Upper lobe of left lung (tissue), 6 donors: Measurements from ENCODE around the gene GAD1. TPM values are rescaled to one million over a fixed set of nuclear protein-coding genes. Genes with fewer than 3 reads are reported as not detected.

Experiments used
- ATAC-seq, 2 donors: fragments of 200-7000 bp; cut with Tn5 transposase; one replicate each; pipeline ENCODE4 v1.9.1; 2022; ENCODE audit warnings: mild to moderate bottlenecking in 2 of 2, moderate library complexity in 2 of 2; ENCODE audit not compliant: low FRiP score in 2 of 2
- DNase-seq, 2 donors: peaks; one replicate each; pipeline ENCODE4 v3.0.0-alpha.2; 2019 to 2020
- H3K27ac ChIP-seq, 4 donors: fragments of 200-600 bp; sonication (generic); one replicate each; pipeline ENCODE4 v1.5.1; 2016 to 2019
- H3K27me3 ChIP-seq, 4 donors: fragments of 200-600 bp; sonication (generic); one replicate each; pipeline ENCODE4 v1.5.1; 2017 to 2019
- H3K36me3 ChIP-seq, 4 donors: fragments of 200-600 bp; sonication (generic); one replicate each; pipeline ENCODE4 v1.5.1; 2016 to 2019
- H3K4me1 ChIP-seq, 4 donors: fragments of 200-600 bp; sonication (generic); one replicate each; pipeline ENCODE4 v1.5.1; 2018 to 2019
- H3K4me3 ChIP-seq, 4 donors: fragments of 200-600 bp; sonication (generic); one replicate each; pipeline ENCODE4 v1.5.1; 2017 to 2019; ENCODE audit warnings: mild to moderate bottlenecking in 2 of 4, moderate library complexity in 1 of 4
- H3K9me3 ChIP-seq, 4 donors: fragments of 200-600 bp; sonication (generic); one replicate each; pipeline ENCODE4 v1.5.1; 2018 to 2019
- CTCF ChIP-seq, 6 experiments: fragments of 450-650 bp in 4 of 6; fragments of 200-600 bp in 2 of 6; sonication (generic) in 2 of 6; IDR thresholded peaks; one replicate each; pipeline ENCODE4 v1.5.1; 2016 to 2019; ENCODE audit warnings: antibody characterized with exemption in 6 of 6
- EP300 ChIP-seq, 4 donors: sonication (generic); formaldehyde crosslinking; IDR thresholded peaks; one replicate each; pipeline ENCODE4 v1.5.1; 2017; ENCODE audit warnings: antibody characterized with exemption in 4 of 4, control low read depth in 2 of 4
- POLR2A ChIP-seq, 4 donors: fragments of 450-650 bp; IDR thresholded peaks; one replicate each; pipeline ENCODE4 v1.5.1; 2016 to 2017; ENCODE audit warnings: antibody characterized with exemption in 4 of 4, mild to moderate bottlenecking in 2 of 4
- POLR2AphosphoS5 ChIP-seq, 2 donors: sonication (generic); formaldehyde crosslinking; IDR thresholded peaks; one replicate each; pipeline ENCODE4 v1.5.1; 2017; ENCODE audit warnings: antibody characterized with exemption in 2 of 2
- WGBS, 2 donors: methylation state at CpG; one replicate each; pipeline ENCODE4 v1.1.5; 2017 to 2018; 5-methylcytosine and 5-hydroxymethylcytosine counted together
- total RNA-seq, 6 donors: library from RNA; depleted of rRNA in 4 of 6; stranded (reverse); fragments of >200 nt in 4 of 6; gene quantifications; one replicate each; pipeline versions ENCODE4 v1.1.0 to v1.2.1, GENCODE V29; 2016 to 2021
- donor health status: DM: no; HTN: no; CAD: no; lungs with moderate emphysema.
- donor health status: DM: no; HTN: yes; CAD: no; lungs with severe emphysema.

GAD1 gene
- total RNA-seq, 6 donors from 2014 or later = 0.29 to 0.79 TPM; not detected in 4

GRCh38 chr2:170772295-170772694 is 44.4 kb upstream of the GAD1 start:
- DNase-seq = no peak
- ATAC-seq = no peak
- H3K27ac ChIP-seq = peak overlapping the region in 2 of 4 donors; percentile 88 to 93
- H3K36me3 ChIP-seq = no peaks in the 10 kb centered on the region
- H3K4me1 ChIP-seq = peaks cover 8 to 18% (median 16%) of the 10 kb centered on the region in 4 donors
- H3K4me3 ChIP-seq = peak overlapping the region in 3 of 4 donors; percentile 70 to 76 (median 76)
- H3K9me3 ChIP-seq = no peaks in the 10 kb centered on the region
- H3K27me3 ChIP-seq = no peaks in the 10 kb centered on the region
- TF ChIP-seq CTCF (IDR thresholded peaks at IDR 0.05) (no peak), POLR2AphosphoS5 (IDR thresholded peaks at IDR 0.05) (no peak), EP300 (IDR thresholded peaks at IDR 0.05) (no peak), POLR2A (IDR thresholded peaks at IDR 0.05) (no peak)

- no peak for TF ChIP-seq POLR2AphosphoS5 (IDR thresholded peaks at IDR 0.05)
- Histone ChIP-seq H3K36me3 (no peaks in the 10 kb centered on the region), H3K4me1 (peaks cover 8 to 18% (median 16%) of the 10 kb centered on the region in 4 donors), H3K27me3 (no peaks in the 10 kb centered on the region), H3K9me3 (no peaks in the 10 kb centered on the region), H3K27ac (peak overlapping the region in 1 of 4 donors; percentile 21), H3K4me3 (no peak overlapping the region)
- ATAC-seq (no peak), DNase-seq (no peak)
Observed at GRCh38 chr2:170774074-170774473, 42.6 kb upstream of the GAD1 start.

- Histone ChIP-seq H3K9me3 (no peaks in the 10 kb centered on the region), H3K4me1 (peaks cover 0 to 4% (median 0%) of the 10 kb centered on the region in 4 donors), H3K27me3 (no peaks in the 10 kb centered on the region), H3K4me3 (no peak overlapping the region), H3K27ac (peak overlapping the region in 2 of 4 donors; percentile 0 to 42), H3K36me3 (no peaks in the 10 kb centered on the region)
- DNase-seq (no peak), ATAC-seq (peak in 1 of 2 donors; percentile 75)
- TF ChIP-seq POLR2AphosphoS5 (IDR thresholded peaks at IDR 0.05) (no peak), POLR2A (IDR thresholded peaks at IDR 0.05) (peak in 1 of 4 donors; percentile 23), CTCF (IDR thresholded peaks at IDR 0.05) (no peak), EP300 (IDR thresholded peaks at IDR 0.05) (peak in 1 of 4 donors; percentile 29)
- WGBS, 2 donors = 19 to 39% methylated on average over 2 of the region's 2 CpGs
Observed at GRCh38 chr2:170778900-170779299, 37.8 kb upstream of the GAD1 start.

GRCh38 chr2:170779304-170779703 is 37.4 kb upstream of the GAD1 start:
- H3K4me3 ChIP-seq = no peak overlapping the region
- H3K27ac ChIP-seq = peak overlapping the region in 2 of 4 donors; percentile 0 to 42
- no peaks in the 10 kb centered on the region for H3K9me3 ChIP-seq
- no peak for TF ChIP-seq CTCF (IDR thresholded peaks at IDR 0.05)
- no peak for TF ChIP-seq EP300 (IDR thresholded peaks at IDR 0.05)
- no peak for TF ChIP-seq POLR2AphosphoS5 (IDR thresholded peaks at IDR 0.05)
- TF ChIP-seq POLR2A (IDR thresholded peaks at IDR 0.05) = no peak
- 80 to 81% methylated on average over 1 of the region's 1 CpG for WGBS, 2 donors
- H3K36me3 ChIP-seq = no peaks in the 10 kb centered on the region
- no peaks in the 10 kb centered on the region for H3K27me3 ChIP-seq
- DNase-seq (no peak), ATAC-seq (no peak)
- peaks cover 0 to 4% (median 0%) of the 10 kb centered on the region in 4 donors for H3K4me1 ChIP-seq

- H3K27me3 ChIP-seq = no peaks in the 10 kb centered on the region
- H3K4me3 ChIP-seq = no peak overlapping the region
- TF ChIP-seq POLR2AphosphoS5 (IDR thresholded peaks at IDR 0.05) = no peak
- no peak for TF ChIP-seq EP300 (IDR thresholded peaks at IDR 0.05)
- no peak for TF ChIP-seq CTCF (IDR thresholded peaks at IDR 0.05)
- TF ChIP-seq POLR2A (IDR thresholded peaks at IDR 0.05) = no peak
- DNase-seq = no peak
- WGBS, 2 donors = 85 to 89% methylated on average over 2 of the region's 2 CpGs
- no peak overlapping the region for H3K27ac ChIP-seq
- ATAC-seq = no peak
- no peaks in the 10 kb centered on the region for H3K36me3 ChIP-seq
- H3K9me3 ChIP-seq = no peaks in the 10 kb centered on the region
- peaks cover 0 to 4% (median 0%) of the 10 kb centered on the region in 4 donors for H3K4me1 ChIP-seq
Observed at GRCh38 chr2:170782673-170783072, 34.0 kb upstream of the GAD1 start.
